GM06990 (cell line): ENCODE data around the gene FASTKD2.

Experiments used
- DNase-seq: peaks from one replicate; pipeline ENCODE4 v3.0.0-alpha.2; 2011; ENCODE audit not compliant: insufficient read length; ENCODE audit errors: extremely low read depth
- H3K27me3 ChIP-seq: replicated peaks from 2 replicates; pipeline ENCODE4 v1.6.0; 2011; ENCODE audit warnings: low read length; ENCODE audit not compliant: control insufficient read depth, insufficient read depth
- H3K36me3 ChIP-seq: 2 replicates; pipeline ENCODE4 v1.5.1; 2011; ENCODE audit warnings: low read length; ENCODE audit not compliant: control insufficient read depth, insufficient read depth
- H3K4me3 ChIP-seq: replicated peaks from 2 replicates; pipeline ENCODE4 v1.5.1; 2011; ENCODE audit warnings: low read depth, mild to moderate bottlenecking, control low read depth, low read length
- CTCF ChIP-seq: IDR thresholded peaks from 2 replicates; pipeline ENCODE4 v1.5.1; 2011; ENCODE audit warnings: low read length, control low read depth, mild to moderate bottlenecking, inconsistent platforms; ENCODE audit not compliant: insufficient read depth, poor library complexity, severe bottlenecking

Gene FASTKD2

GRCh38 chr2:206740800-206741199, 24.6 kb upstream of the FASTKD2 start:
- no peaks in the 10 kb centered on the region for H3K27me3 ChIP-seq
- H3K36me3 ChIP-seq: no peaks in the 10 kb centered on the region
- no peak overlapping the region for H3K4me3 ChIP-seq
- no peak for TF ChIP-seq CTCF
- no peak for DNase-seq

GRCh38 chr2:206756816-206757215, 8.6 kb upstream of the FASTKD2 start:
- no peak for DNase-seq

GRCh38 chr2:206764673-206765241, 649 bp upstream of the FASTKD2 start:
- Histone ChIP-seq H3K36me3 (no peaks in the 10 kb centered on the region; the same call in none of the 2 replicates), H3K27me3 (no peaks in the 10 kb centered on the region), H3K4me3 (peak overlapping the region; percentile 91)
- DNase-seq: no peak
- TF ChIP-seq CTCF: no peak

More at GRCh38 chr2:206756816-206757215, 8.6 kb upstream of the FASTKD2 start:
- Histone ChIP-seq H3K4me3 (no peak overlapping the region), H3K27me3 (no peaks in the 10 kb centered on the region), H3K36me3 (no peaks in the 10 kb centered on the region)
- no peak for TF ChIP-seq CTCF

GRCh38 chr2:206766057-206766930, 888 bp downstream of the FASTKD2 start:
- no peak for TF ChIP-seq CTCF

GRCh38 chr2:206774871-206775270, 9.5 kb downstream of the FASTKD2 start:
- no peak overlapping the region for H3K4me3 ChIP-seq
- no peak for DNase-seq
- no peaks in the 10 kb centered on the region for H3K27me3 ChIP-seq
- peaks cover 3% of the 10 kb centered on the region for H3K36me3 ChIP-seq
- no peak for TF ChIP-seq CTCF

More at GRCh38 chr2:206766057-206766930, 888 bp downstream of the FASTKD2 start:
- H3K27me3 ChIP-seq: no peaks in the 10 kb centered on the region
- H3K4me3 ChIP-seq: peak overlapping the region; percentile 91
- no peak for DNase-seq
- H3K36me3 ChIP-seq: no peaks in the 10 kb centered on the region; the same call in none of the 2 replicates
